ENCODE data around the gene MRPL17. TPM values are rescaled to one million over a fixed set of nuclear protein-coding genes. Genes with fewer than 3 reads are reported as not detected.

Gene MRPL17
- total RNA-seq, 1 experiment from 2014 or later = 75.0 TPM

- BruUV-seq (replicated peaks) = no TSS peak
- Histone ChIP-seq H3K79me2 (ENCODE audit: insufficient read depth, low read length) (no peaks in the 10 kb centered on the region), H3K36me3 (ENCODE audit: control insufficient read depth in 1 of 2, insufficient read depth in 2 of 2, low read length in 2 of 2) (no peaks in the 10 kb centered on the region), H2AFZ (ENCODE audit: low read depth, low read length, poor library complexity, severe bottlenecking) (no peak overlapping the region), H3K4me2 (ENCODE audit: low read length) (no peak overlapping the region), H3K9me3 (ENCODE audit: control insufficient read depth in 1 of 2, insufficient read depth in 1 of 2, low read depth in 1 of 2, low read length in 2 of 2) (no peaks in the 10 kb centered on the region), H3K4me3 (replicated peaks in 1 of 2; ENCODE audit: low read depth in 1 of 2, low read length in 2 of 2) (no peak overlapping the region), H3K27ac (ENCODE audit: low read depth, low read length) (no peak overlapping the region), H3K4me1 (ENCODE audit: control insufficient read depth in 1 of 2, insufficient read depth in 2 of 2, low read length in 2 of 2) (no peaks in the 10 kb centered on the region), H3K9ac (ENCODE audit: low read length) (no peak overlapping the region), H3K9me2 (ENCODE audit: insufficient read depth) (no peaks in the 10 kb centered on the region), H4K20me1 (ENCODE audit: insufficient read depth) (no peaks in the 10 kb centered on the region), H3K27me3 (ENCODE audit: insufficient read depth, low read length) (peaks cover 85% of the 10 kb centered on the region)
- ATAC-seq (no peak), DNase-seq (ENCODE audit: low read depth, low spot score) (no peak)
- TF ChIP-seq ZNF274 (IDR thresholded peaks at IDR 0.05; ENCODE audit: low read depth, low read length) (no peak), ZBTB33 (IDR thresholded peaks at IDR 0.05; ENCODE audit: extremely low read depth, insufficient replicate concordance, low read length) (no peak), EZH2phosphoT487 (IDR thresholded peaks at IDR 0.05; ENCODE audit: borderline replicate concordance) (no peak), ELF1 (IDR thresholded peaks at IDR 0.05; ENCODE audit: borderline replicate concordance, low read depth) (no peak)
- CTCF ChIA-PET = interaction anchor here (1.6 kb wide), 1 partner anchor 35 kb away, joined by 3 read pairs; no protein-coding TSS in a partner anchor
- intact Hi-C loops (cut with micrococcal nuclease) = no loop called here
- POLR2A ChIA-PET = no interaction called here
- RAD21 ChIA-PET (ENCODE audit: low non-redundant PET in 1 of 2, low total read pairs in 2 of 2, uncharacterized antibody in 2 of 2, unreplicated experiment in 2 of 2) = no interaction called here
Measured at GRCh38 chr11:6719576-6719975, 36.4 kb upstream of the MRPL17 start.

- H3K4me1 ChIP-seq (ENCODE audit: control insufficient read depth in 1 of 2, insufficient read depth in 2 of 2, low read length in 2 of 2) = no peaks in the 10 kb centered on the region
- RAD21 ChIA-PET (ENCODE audit: low non-redundant PET in 1 of 2, low total read pairs in 2 of 2, uncharacterized antibody in 2 of 2, unreplicated experiment in 2 of 2) = no interaction called here
- no peak overlapping the region for H3K4me3 ChIP-seq (replicated peaks in 1 of 2; ENCODE audit: low read depth in 1 of 2, low read length in 2 of 2)
- ATAC-seq (no peak), DNase-seq (ENCODE audit: low read depth, low spot score) (no peak)
- no peak overlapping the region for H3K27ac ChIP-seq (ENCODE audit: low read depth, low read length)
- H3K36me3 ChIP-seq (ENCODE audit: control insufficient read depth in 1 of 2, insufficient read depth in 2 of 2, low read length in 2 of 2) = no peaks in the 10 kb centered on the region
- H3K27me3 ChIP-seq (ENCODE audit: insufficient read depth, low read length) = peaks cover 74% of the 10 kb centered on the region
- no peaks in the 10 kb centered on the region for H4K20me1 ChIP-seq (ENCODE audit: insufficient read depth)
- intact Hi-C loops (cut with micrococcal nuclease) = no loop called here
- no TSS peak for BruUV-seq (replicated peaks)
- TF ChIP-seq SRF (IDR thresholded peaks at IDR 0.05; ENCODE audit: low read depth) (no peak), REST (IDR thresholded peaks at IDR 0.05; ENCODE audit: low read depth) (no peak), JUND (IDR thresholded peaks at IDR 0.05) (no peak), ELF1 (IDR thresholded peaks at IDR 0.05; ENCODE audit: borderline replicate concordance, low read depth) (no peak), ZFX (IDR thresholded peaks at IDR 0.05) (no peak), SP1 (IDR thresholded peaks at IDR 0.05; ENCODE audit: low read depth) (no peak), ATF3 (IDR thresholded peaks at IDR 0.05) (no peak), POLR2AphosphoS5 (IDR thresholded peaks at IDR 0.05; ENCODE audit: low read depth, low read length) (no peak), MAX (IDR thresholded peaks at IDR 0.05) (no peak), FOSL1 (IDR thresholded peaks at IDR 0.05; ENCODE audit: low read depth) (no peak)
- no peaks in the 10 kb centered on the region for H3K79me2 ChIP-seq (ENCODE audit: insufficient read depth, low read length)
- CTCF ChIA-PET = no interaction called here
- no peaks in the 10 kb centered on the region; a peak in 1 of 4 replicates for H3K9me3 ChIP-seq (ENCODE audit: control insufficient read depth in 1 of 2, insufficient read depth in 1 of 2, low read depth in 1 of 2, low read length in 2 of 2)
- H3K9me2 ChIP-seq (ENCODE audit: insufficient read depth) = no peaks in the 10 kb centered on the region
- no peak overlapping the region for H2AFZ ChIP-seq (ENCODE audit: low read depth, low read length, poor library complexity, severe bottlenecking)
- POLR2A ChIA-PET = no interaction called here
- no peak overlapping the region for H3K9ac ChIP-seq (ENCODE audit: low read length)
- no peak overlapping the region for H3K4me2 ChIP-seq (ENCODE audit: low read length)
Measured at GRCh38 chr11:6717426-6717825, 34.3 kb upstream of the MRPL17 start.
